ENCODE data around the gene ACP4. TPM values are rescaled to one million over a fixed set of nuclear protein-coding genes. Genes with fewer than 3 reads are reported as not detected.
"Not testable (repeated sequence)": the region's sequence is repeated elsewhere in the genome, so short reads cannot be mapped to it uniquely, and the experiment has no call there.

Gene ACP4, protein sequence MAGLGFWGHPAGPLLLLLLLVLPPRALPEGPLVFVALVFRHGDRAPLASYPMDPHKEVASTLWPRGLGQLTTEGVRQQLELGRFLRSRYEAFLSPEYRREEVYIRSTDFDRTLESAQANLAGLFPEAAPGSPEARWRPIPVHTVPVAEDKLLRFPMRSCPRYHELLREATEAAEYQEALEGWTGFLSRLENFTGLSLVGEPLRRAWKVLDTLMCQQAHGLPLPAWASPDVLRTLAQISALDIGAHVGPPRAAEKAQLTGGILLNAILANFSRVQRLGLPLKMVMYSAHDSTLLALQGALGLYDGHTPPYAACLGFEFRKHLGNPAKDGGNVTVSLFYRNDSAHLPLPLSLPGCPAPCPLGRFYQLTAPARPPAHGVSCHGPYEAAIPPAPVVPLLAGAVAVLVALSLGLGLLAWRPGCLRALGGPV
- not detected for total RNA-seq
- long read RNA-seq, donor 1: 0 reads
- long read RNA-seq, donor 2: 0 reads

DNA sequence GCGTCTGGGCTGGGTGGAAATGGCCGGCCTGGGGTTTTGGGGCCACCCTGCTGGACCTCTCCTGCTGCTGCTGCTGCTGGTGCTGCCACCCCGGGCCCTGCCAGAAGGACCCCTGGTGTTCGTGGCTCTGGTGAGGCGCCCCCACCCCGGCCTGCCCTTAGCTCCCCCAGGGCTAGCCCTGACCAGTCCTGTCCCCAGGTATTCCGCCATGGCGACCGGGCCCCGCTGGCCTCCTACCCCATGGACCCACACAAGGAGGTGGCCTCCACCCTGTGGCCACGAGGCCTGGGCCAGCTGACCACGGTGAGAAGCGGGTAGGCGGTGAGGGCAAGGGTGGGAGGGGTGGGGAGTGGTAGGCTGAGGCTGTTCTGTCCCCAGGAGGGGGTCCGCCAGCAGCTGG lies at the start of gene ACP4:
ACP4 (plus strand) TSS at position 20 of the 400 bp plus-strand sequence; CDS start at position 20, 0 bp downstream.
- no peak for DNase-seq (ENCODE audit: low spot score)
- intact Hi-C loops (cut with DNase I): no loop called here

DNA sequence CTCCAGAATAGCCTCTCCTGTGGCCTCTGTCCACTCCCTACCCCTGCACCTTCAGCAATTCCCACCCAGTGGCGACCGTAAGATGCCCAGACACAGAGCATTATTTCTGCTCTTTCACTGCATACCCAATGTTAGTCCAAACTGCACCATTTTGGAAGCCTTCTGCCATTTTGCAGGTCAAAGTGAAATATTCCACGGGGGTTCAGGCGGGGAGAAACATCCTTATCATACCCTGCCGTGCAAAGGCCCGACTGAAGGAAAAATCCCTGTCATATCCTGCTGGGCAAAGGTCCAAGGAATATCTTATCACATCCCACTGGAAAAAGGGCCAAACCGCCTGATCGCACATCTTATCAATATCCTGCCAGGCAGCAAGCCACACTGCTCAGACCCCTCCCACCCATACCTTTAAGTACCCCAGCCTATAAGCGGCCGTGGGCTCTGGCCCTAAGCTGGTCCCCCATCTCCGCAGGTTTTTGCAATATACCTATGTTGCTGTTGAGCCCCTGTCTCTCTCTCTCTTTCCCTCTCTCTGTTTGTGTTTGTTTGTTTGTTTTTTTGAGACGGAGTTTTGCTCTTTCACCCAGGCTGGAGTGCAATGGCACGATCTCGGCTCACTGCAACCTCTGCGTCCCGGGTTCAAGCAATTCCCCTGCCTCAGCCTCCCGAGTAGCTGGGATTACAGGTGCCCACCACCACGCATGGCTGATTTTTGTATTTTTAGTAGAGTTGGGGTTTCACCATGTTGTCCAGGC lies 48.9 kb upstream of the ACP4 start:
- intact Hi-C loops (cut with DNase I): no loop called here
- no peak for DNase-seq (ENCODE audit: low spot score)

DNA sequence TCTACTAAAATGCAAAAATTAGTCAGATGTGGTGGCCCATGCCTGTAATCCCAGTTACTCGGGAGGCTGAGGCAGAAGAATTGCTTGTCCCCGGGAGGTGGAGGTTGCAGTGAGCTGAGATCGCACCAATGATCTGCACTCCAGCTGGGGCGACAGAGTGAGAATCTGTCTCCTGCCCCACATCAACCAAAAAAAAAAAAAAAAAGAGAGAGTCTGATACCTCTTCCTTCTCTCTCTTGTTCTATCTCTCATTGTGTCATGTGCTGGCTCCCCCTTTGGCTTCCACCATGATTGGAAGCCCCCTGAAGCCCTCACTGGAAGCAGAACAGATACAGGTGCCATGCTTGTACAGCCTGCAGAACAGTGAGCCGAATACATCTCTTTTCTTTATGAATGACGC lies 46.7 kb upstream of the ACP4 start:
- no peak for DNase-seq (ENCODE audit: low spot score)
- intact Hi-C loops (cut with DNase I): no loop called here

DNA sequence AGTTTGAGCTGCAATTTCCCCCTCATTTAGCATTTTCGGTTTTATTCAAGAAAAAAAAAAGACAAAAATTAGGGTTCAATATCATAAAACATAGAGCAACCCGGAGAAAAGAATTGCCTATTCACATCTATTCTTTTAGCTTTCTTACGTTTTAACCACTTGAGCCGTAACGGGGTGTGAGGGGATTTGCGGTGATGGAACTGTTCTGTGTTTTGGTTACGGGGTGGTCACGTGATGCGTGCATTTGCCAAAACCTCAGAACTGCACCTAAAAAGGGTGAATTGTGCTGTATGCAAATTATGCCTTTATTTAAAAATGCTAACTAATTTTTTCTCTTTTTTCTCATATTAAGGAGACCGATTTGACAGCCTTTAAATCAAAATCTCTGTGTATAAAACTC lies 45.0 kb upstream of the ACP4 start:
- no peak for DNase-seq (ENCODE audit: low spot score)
- intact Hi-C loops (cut with DNase I): no loop called here

DNA sequence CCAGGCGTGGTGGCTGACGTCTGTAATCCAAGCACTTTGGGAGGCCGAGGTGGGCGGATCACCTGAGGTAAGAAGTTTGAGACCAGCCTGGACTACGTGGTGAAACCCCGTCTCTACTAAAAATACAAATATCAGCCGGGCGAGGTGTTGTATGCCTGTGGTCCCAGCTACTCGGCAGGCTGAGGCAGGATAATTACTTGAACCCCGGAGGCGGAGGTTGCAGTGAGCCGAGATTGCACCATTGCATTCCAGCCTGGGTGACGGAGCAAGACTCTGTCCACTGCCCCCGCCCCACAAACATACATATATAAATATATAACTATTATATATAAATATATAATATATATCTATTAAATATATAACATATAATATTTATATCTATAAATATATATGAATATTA lies 43.1 kb upstream of the ACP4 start:
- DNase-seq (ENCODE audit: low spot score); intact Hi-C loops (cut with DNase I): not testable (repeated sequence)

DNA sequence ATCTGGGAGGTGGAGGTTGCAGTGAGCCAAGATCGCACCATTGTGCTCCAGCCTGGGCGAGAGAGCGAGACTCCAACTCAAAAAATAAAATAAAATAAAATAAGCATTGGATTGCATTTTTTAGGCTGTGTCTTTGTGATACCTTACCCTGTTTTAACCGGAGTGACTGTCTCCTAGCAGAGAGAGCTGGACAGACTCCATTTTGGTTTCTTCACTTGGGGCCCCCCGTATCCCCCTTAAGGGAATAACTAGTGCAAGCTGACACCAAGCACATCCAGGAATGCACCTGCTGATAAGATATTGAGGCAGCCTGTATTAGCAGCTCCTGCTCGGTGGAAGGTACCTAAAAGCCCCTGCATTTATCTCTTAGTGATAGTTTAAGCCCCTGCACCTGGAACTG lies 40.7 kb upstream of the ACP4 start:
- intact Hi-C loops (cut with DNase I): no loop called here
- no peak for DNase-seq (ENCODE audit: low spot score)

DNA sequence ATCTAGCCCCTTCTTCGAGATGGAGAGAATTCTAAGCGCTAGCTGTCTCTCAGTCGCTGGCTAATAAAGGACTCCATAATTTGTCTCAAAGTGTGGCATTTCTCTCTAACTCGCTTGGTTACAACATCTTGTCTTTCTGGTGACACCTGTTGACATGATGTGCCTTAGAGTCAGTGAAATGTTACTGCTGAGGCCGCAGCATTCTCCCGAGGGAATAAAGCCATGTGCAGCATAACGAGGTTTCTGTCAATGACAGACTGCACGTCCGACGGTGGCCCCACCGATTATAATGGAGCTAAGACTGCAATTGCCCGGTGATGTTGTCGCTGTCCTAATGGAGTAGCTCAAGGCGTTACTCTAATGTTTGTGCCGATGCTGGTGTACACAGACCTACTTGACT lies 40.2 kb upstream of the ACP4 start:
- intact Hi-C loops (cut with DNase I): no loop called here
- no peak for DNase-seq (ENCODE audit: low spot score)

DNA sequence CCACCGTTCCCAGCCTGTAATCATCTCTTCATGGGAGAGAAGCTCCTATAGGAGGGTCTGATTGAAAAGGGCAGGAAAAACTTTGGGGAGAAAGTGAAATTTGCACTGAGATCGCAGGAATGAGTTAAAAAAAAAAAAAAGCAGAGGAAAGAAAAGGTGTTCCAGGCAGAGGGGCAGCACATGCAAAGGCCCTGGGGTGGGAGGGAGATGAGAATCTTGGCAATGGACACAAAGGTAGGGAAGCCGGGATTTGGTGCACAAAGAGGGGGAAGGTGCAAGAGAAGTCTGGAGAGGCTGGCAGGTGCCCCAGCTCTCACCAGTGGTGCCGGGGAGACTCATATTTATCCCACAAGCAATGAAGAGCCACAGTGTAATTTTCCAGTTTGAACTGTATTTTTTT lies 36.3 kb upstream of the ACP4 start:
- intact Hi-C loops (cut with DNase I): no loop called here
- DNase-seq (ENCODE audit: low spot score): no peak

DNA sequence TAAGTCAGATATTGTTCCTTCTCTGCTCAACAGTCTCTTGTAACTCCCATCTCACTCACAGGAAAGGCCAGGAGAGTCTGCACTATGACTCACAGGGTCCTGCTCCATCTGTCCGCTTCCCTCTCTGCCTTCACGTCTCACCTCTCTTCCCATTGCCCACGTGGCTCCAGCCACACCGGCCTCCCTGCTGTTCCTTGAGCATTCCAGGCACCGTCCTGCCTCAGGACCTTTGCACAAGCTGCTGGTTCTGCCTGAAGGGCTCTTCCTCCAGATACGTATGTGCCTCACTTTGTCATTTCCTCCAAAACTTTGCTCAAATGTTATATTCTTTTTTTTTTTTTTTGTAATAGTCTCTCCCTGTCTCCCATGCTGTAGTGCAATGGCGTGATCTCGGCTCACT lies 34.0 kb upstream of the ACP4 start:
- intact Hi-C loops (cut with DNase I); DNase-seq (ENCODE audit: low spot score): not testable (repeated sequence)

DNA sequence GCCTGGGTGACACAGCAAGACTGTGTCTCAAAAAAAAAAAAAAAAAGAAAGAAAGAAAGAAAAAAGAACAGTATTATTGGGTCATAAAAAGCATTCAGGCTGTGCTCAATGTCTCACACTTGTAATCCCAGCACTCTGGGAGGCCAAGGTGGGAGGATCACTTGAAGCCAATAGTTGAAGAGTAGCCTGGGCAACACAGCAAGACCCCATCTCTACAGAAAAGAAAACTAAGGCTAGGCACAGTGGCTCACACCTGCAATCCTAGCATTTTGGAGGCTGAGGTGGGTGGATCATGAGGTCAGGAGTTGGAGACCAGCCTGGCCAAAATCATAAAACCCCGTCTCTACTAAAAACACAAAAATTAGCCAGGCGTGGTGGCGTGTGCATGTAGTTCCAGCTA lies 32.6 kb upstream of the ACP4 start:
- intact Hi-C loops (cut with DNase I); DNase-seq (ENCODE audit: low spot score): not testable (repeated sequence)

DNA sequence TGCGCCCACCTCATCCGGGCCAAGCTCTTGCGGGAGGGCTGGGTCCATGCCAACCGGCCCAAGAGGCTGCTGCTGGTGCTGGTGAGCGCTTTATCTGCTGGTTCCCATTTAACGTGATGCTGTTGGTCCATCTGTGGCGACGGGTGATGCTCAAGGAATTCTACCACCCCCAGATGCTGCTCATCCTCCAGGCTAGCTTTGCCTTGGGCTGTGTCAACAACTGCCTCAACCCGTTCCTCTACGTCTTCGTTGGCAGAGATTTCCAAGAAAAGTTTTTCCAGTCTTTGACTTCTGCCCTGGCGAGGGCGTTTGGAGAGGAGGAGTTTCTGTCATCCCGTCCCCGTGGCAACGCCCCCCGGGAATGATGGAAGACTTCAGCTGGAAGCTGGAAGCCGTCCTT lies 31.1 kb upstream of the ACP4 start:
- DNase-seq (ENCODE audit: low spot score); intact Hi-C loops (cut with DNase I): not testable (repeated sequence)

DNA sequence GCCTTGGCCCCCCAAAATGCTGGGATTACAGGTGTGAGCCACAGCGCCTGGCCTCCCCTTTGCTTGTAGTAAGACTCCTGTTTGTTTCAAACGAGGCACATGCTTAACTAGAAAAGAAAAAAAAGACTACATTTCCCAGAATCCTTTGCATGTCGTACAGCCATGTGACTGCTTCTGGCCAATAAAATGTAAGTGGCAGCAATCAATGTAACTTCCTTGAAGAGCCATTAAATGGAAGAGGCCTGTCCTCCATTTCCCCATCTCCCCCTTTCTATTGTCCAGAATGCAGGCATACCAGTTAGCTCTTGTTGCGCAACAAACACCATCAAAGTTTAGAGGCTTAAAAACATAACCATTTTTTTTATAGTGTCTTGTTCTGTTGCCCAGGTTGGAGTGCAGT lies 30.3 kb upstream of the ACP4 start:
- intact Hi-C loops (cut with DNase I): no loop called here
- no peak for DNase-seq (ENCODE audit: low spot score)

DNA sequence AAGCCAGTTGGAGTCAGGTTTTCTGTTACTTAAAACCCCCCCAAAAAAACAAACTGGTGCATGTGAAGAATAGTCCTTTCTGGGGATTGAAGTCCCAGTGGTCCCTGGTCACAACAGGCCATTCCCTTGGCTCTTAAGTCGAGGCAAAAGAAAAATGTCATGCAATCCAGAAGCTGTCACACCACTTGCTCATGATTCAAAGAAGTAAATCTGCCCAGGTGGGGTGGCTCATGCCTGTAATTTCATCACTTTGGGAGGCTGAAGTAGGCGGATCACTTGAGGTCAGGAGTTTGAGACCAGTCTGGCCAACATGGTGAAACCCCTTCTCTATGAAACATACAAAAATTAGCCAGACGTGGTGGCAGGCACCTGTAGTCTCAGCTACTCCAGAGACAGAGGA lies 28.7 kb upstream of the ACP4 start:
- intact Hi-C loops (cut with DNase I); DNase-seq (ENCODE audit: low spot score): not testable (repeated sequence)

DNA sequence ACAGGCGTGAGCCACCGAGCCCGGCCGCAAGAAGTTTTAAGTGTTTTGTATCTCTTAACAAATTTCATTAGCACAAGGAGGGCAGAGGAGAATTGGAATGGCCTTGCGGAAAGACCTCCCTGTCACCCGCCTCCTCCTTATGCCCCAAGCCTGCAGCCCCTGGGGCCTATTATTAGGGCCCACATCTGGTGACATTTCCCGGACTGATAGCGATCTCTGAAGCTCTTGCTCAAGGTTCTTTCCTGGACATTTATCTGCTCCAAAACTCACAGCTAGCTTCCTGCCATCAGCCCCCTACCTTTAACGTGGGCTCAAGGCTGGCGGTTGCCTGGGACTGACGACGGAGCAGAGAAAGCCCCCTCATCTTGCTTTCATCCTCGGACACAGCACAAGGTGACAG lies 26.7 kb upstream of the ACP4 start:
- intact Hi-C loops (cut with DNase I); DNase-seq (ENCODE audit: low spot score): not testable (repeated sequence)

DNA sequence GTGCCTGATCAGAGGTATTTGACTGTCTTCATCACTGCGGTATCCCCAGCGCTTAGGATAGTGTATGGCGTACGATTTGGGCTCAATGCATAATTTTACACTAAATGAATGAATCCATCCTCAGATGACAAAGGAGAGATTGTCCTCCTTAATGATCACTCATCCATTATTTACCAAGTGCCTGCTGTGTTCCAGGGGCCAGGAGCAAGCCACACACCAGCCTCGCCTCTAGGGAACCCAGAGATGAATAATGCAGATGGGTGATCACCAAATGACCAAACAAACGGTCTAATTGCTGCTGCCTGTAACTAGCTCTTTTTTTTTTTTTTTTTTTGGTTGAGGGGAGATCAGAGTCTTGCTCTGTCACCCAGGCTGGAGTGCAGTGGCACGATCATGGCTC lies 25.8 kb upstream of the ACP4 start:
- intact Hi-C loops (cut with DNase I): no loop called here
- DNase-seq (ENCODE audit: low spot score): no peak

DNA sequence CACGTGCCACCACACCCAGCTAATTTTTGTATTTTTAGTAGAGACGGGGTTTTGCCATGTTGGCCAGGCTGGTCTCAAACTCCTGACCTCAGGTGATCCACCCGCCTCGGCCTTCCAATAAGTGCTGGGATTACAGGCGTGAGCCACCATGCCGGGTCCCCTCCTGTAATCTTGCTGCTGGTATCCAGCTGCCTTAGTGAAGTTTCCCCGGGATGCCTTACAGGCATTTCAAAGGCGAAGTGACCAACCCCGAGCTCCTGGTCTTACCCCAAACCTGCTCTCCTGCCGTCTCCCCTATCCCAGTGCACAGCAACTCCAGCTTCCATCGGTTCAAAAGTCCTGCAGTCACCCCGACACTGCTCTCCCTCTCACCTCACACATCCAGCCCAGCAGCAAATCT lies 23.5 kb upstream of the ACP4 start:
- intact Hi-C loops (cut with DNase I); DNase-seq (ENCODE audit: low spot score): not testable (repeated sequence)

DNA sequence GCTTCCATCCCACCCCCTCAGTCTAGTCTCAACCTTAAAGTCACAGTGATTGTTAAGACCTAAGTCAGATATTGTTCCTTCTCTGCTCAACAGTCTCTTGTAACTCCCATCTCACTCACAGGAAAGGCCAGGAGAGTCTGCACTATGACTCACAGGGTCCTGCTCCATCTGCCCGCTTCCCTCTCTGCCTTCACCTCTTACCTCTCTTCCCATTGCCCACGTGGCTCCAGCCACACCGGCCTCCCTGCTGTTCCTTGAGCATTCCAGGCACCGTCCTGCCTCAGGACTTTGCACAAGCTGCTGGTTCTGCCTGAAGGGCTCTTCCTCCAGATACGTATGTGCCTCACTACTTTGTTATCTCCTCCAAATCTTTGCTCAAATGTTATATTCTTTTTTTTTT lies 23.0 kb upstream of the ACP4 start:
- DNase-seq (ENCODE audit: low spot score); intact Hi-C loops (cut with DNase I): not testable (repeated sequence)

DNA sequence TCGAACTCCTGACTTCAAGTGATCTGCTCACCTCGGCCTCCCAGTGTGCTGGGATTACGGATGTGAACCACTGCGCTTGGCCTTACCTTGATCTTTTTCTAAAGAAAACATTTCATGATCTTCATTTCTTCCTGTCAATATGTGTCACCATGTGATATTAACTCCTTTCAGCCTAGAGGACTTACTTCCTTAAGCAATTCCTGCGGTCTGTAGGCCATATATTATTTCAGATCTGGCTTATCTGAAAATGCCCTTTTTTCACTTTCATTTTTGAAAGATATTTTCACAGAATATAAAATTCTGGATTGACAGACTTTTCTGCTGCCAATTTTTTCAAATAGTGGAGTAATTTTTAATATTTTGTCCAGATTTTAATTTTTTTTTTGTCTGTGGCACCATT lies 21.9 kb upstream of the ACP4 start:
- intact Hi-C loops (cut with DNase I): no loop called here
- no peak for DNase-seq (ENCODE audit: low spot score)

DNA sequence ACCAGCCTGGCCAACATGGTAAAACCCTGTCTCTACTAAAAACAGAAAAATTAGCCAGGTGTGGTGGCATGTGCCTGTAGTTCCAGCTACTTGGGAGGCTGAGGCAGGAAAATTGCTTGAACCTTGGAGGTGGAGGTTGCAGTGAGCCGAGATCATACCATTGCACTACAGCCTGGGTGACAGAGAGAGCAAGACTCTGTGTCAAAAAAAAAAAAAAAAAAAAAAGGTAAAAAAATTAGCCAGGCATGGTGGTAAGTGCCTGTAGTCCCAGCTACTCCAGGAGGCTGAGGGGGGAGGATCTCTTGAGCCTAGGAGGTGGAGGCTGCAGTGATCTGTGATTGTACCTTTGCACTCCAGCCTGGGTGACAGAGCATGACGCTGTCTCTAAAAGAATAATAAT lies 20.1 kb upstream of the ACP4 start, which contains the start of gene GPR32:
GPR32 (plus strand) TSS at position 301 of the 400 bp plus-strand sequence. CDS start 137 bp downstream, outside the sequence.
- intact Hi-C loops (cut with DNase I); DNase-seq (ENCODE audit: low spot score): not testable (repeated sequence)

DNA sequence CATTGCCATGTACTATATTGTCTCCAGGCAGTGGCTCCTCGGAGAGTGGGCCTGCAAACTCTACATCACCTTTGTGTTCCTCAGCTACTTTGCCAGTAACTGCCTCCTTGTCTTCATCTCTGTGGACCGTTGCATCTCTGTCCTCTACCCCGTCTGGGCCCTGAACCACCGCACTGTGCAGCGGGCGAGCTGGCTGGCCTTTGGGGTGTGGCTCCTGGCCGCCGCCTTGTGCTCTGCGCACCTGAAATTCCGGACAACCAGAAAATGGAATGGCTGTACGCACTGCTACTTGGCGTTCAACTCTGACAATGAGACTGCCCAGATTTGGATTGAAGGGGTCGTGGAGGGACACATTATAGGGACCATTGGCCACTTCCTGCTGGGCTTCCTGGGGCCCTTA lies 19.3 kb upstream of the ACP4 start:
- no peak for DNase-seq (ENCODE audit: low spot score)
- intact Hi-C loops (cut with DNase I): no loop called here
